Stimulated activated naive CD8-positive, alpha-beta T cell treated with anti-CD3 and anti-CD28 coated beads, Interleukin-15, Interleukin-2, amounts not matched to agents 100 ng/mL and 50 ng/mL, for 24 hours (primary cell): Measurements from ENCODE around the gene PROM1.
A peak's percentile ranks its signal among the peaks of the same experiment; 100 is the strongest.

Source experiments
- H3K27ac Mint-ChIP-seq: one replicate; pipeline ENCODE4 v1.8.0; 2021; ENCODE audit warnings: mild to moderate bottlenecking, mixed read lengths
- H3K27me3 Mint-ChIP-seq: one replicate; pipeline ENCODE4 v1.8.0; 2021; ENCODE audit warnings: mixed read lengths
- H3K36me3 Mint-ChIP-seq: one replicate; pipeline ENCODE4 v1.8.0; 2021; ENCODE audit warnings: low read depth, mixed read lengths
- H3K4me1 Mint-ChIP-seq: one replicate; pipeline ENCODE4 v1.8.0; 2021; ENCODE audit warnings: low read depth, mixed read lengths
- H3K4me3 Mint-ChIP-seq: one replicate; pipeline ENCODE4 v1.8.0; 2021; ENCODE audit warnings: mild to moderate bottlenecking, mixed read lengths
- H3K9me3 Mint-ChIP-seq: one replicate; pipeline ENCODE4 v1.8.0; 2021; ENCODE audit warnings: mixed read lengths

The PROM1 gene

DNA sequence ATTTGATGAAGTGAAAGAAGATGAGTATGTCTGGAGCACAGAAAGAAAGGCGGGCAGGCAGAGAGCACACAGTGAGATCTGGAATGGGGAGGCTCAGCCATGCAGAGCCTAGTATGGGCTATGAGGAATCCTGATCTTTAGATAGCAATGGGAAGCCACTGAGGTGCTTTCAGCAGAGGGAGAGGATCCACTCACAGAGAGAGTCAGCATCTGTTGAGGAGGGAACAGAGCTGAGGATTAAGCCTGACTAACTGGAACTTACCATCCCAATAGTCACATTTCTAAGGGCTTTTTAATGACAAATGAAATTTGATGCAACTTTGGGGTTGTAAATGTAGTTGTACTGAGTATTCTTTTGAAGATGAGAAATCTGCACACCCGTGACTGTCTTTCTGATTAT, 100.2 kb downstream of the PROM1 start:
- H3K4me1 Mint-ChIP-seq: no peaks in the 10 kb centered on the region
- H3K4me3 Mint-ChIP-seq: no peak overlapping the region
- no peaks in the 10 kb centered on the region for H3K36me3 Mint-ChIP-seq
- no peak overlapping the region for H3K27ac Mint-ChIP-seq
- no peaks in the 10 kb centered on the region for H3K9me3 Mint-ChIP-seq
- peaks cover 6% of the 10 kb centered on the region for H3K27me3 Mint-ChIP-seq

DNA sequence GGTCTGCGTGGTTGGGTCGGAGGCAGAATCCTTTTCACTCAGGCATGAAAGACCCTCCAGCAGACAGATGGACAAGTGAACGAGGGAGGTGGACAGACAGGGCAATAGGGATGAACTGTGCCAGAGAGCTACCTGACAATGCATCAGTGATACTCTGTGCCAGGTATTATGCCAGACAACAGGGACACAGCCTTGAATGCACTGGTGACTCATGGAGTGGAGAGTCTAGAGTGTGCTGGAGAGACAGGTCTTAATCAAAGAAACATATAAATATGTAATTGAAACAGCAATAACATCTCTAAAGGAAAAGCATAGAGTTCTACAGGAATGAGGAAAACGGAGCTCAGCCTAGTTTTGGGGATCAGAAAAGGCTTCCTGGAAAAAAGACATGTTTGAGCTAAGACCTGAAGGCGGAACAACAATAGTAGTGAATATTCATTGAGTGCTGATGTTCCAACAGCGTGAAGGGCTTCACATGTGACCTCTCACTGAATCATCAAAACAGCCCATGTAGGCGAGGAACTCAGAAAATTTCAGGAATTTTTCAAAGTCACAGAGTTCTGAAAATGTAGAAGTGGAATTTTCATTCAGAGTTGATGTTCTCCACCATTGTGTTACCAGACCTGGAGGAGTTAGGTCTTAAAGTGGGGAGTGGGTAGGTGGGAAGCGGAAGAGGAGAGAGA, 100.8 kb downstream of the PROM1 start:
- no peak overlapping the region for H3K4me3 Mint-ChIP-seq
- H3K27ac Mint-ChIP-seq: no peak overlapping the region
- H3K9me3 Mint-ChIP-seq: no peaks in the 10 kb centered on the region
- no peaks in the 10 kb centered on the region for H3K36me3 Mint-ChIP-seq
- H3K27me3 Mint-ChIP-seq: peaks cover 6% of the 10 kb centered on the region
- H3K4me1 Mint-ChIP-seq: no peaks in the 10 kb centered on the region

DNA sequence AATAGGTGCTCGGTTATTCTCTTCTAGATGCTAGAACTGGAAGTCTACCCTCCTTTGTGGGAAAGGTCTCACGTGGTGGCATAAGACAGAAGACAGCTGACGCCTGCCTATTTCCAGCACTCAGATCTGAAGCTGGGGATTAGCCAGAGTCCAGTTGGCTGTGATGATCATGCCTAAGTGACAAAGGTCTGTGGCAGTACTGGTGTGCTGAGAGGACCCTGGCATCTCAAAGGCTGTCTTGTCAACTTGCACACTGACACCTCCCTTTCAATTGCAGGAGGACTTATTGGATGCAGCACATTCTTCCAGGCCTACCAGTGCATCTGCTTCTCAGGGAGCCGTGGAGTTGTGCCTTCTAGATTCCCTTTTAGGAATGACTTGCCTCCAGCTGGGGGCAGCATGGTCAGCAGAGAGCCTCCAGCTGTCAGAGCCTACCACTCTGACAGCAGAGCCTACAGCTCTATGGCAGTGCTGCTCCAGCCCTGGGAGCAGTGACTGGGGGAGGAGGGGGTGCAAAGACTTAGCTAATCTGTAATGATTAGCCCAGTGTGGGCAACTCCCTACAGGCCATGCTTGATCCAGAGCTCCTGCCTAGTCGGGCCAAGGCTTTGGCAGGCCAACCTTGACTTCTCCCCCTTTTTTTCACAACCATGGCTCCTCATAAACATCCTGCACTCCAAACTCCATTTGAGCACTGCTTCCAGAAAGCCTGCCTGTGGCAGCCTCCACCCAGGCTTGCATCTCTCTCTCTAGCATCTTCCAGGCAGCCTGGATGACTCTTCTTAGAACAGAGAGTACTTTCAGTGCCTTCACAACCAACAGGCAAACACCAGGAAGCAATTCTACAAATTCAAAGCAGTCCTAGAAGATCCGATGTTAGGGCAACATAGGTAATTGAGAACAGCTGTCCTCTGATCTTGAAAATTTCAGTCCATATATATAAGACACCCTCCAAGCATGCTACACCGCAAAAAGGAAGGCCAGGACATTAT, 107.1 kb downstream of the PROM1 start:
- Mint-ChIP-seq H3K4me3 (no peak overlapping the region), H3K27me3 (peaks cover 6% of the 10 kb centered on the region), H3K4me1 (no peaks in the 10 kb centered on the region), H3K36me3 (no peaks in the 10 kb centered on the region), H3K27ac (no peak overlapping the region), H3K9me3 (no peaks in the 10 kb centered on the region)

DNA sequence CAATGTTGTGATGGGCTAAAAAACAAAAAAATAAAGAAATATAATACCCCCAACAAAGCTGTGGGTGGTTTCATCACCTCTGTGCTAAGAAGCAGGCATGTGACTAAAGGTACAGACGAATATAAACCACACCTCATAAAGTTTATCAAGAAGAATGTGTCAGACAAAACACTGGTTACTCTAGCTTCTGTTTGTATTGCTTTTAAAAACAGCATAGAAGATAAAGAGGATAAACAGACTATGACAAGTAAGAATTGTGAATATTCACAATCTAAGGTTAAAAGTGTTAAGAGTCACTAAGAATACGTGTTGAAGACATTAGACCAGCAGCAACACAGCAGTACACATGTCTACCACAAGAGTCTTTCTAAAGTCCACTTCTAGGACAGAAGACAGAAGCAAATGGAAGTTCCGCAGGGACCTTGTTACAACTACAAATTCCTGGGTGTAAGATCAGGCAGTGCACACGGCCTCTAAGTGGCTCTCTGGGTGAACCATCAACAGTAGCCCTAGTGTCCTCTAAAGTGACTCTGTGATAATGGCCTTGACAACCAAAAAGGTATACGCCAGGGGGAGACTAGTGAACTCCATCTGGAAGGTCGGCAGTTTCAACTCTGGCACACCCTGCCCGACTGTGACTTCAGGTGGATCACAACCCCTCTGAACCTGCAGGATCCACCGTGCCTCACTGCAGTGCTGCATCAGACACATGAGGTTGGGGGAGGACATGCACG, 112.6 kb downstream of the PROM1 start:
- Mint-ChIP-seq H3K4me3 (no peak overlapping the region), H3K36me3 (no peaks in the 10 kb centered on the region), H3K9me3 (peaks cover 2% of the 10 kb centered on the region), H3K27me3 (no peaks in the 10 kb centered on the region), H3K4me1 (no peaks in the 10 kb centered on the region), H3K27ac (no peak overlapping the region)

DNA sequence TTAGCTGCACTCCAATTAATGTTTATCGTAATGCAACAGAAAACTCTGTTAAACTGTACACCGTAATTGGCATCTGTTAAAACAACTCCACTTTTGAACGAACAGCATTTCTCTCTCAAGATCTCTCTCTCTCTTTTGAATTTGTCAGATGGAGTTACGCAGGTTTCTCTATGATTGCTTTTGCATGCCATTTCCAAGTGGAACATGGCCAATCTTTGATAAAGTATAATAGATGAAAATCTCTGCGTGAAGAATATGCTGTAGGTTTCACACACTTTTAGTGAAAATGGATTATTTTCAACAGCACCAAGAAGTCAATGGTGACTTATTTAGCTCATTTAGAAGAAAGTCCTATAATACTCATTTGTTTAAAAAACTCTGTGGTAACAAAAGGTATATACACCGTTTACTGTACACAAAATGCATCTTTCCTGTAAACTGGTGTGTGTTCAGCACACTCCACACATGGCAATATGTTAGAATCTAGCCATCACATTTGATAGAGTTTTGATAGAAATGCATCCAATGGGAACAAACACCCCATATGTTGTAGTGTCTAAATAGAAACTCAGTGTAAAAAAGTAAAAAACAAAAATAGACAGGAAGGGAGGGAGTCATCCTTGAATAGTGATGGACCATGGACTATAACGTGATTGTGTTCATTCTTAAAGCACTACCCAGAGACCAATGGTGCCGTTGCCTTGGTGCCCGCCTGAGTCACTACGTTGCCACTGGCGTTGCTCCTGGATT, 115.1 kb downstream of the PROM1 start:
- Mint-ChIP-seq H3K9me3 (peaks cover 4% of the 10 kb centered on the region), H3K36me3 (no peaks in the 10 kb centered on the region), H3K27me3 (no peaks in the 10 kb centered on the region), H3K4me1 (peaks cover 7% of the 10 kb centered on the region), H3K27ac (no peak overlapping the region), H3K4me3 (no peak overlapping the region)

DNA sequence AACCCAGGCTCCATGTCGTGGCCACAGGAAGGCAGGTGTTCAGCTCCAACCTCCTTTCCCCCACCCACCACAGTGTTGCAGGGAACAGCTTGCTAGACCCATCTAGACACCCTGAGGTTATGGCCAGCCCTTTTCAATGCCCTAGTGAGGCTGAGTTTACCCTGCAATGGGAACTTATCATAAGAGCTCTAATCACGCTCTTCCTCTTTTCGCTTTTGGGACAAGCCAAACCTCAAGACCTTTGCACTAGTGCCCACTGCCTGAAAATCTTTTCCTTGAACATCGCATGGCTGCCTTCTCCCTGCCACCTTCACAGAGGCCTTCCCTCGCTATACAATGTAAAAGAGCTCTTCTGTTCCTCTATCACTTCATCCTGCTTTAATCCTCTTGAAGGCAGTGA, 118.5 kb downstream of the PROM1 start:
- Mint-ChIP-seq H3K36me3 (no peaks in the 10 kb centered on the region), H3K4me3 (no peak overlapping the region), H3K9me3 (peaks cover 4% of the 10 kb centered on the region), H3K27ac (no peak overlapping the region), H3K4me1 (peaks cover 36% of the 10 kb centered on the region), H3K27me3 (no peaks in the 10 kb centered on the region)

DNA sequence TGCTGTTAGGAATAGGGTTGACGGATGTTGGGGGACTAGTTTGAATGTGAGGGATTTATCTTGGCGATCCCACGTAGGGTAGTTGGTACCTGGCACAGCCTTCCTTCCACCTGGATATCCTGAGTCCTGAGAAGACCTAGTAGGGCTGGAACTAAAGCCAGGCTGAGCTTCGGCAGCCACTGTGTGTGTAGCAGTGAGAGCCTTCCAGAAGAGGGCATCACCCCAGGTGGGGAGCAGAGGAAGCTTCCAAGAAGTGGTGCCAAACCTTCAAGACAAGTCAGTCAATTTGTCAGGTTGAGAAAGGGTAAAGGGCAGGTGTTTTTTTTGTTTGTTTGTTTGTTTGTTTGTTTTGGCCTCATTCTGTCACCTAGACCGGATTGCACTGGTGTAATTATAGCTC, 119.7 kb downstream of the PROM1 start:
- Mint-ChIP-seq H3K27ac (peak overlapping the region; percentile 46), H3K4me3 (no peak overlapping the region), H3K36me3 (no peaks in the 10 kb centered on the region), H3K27me3 (no peaks in the 10 kb centered on the region), H3K9me3 (peaks cover 4% of the 10 kb centered on the region), H3K4me1 (peaks cover 36% of the 10 kb centered on the region)

DNA sequence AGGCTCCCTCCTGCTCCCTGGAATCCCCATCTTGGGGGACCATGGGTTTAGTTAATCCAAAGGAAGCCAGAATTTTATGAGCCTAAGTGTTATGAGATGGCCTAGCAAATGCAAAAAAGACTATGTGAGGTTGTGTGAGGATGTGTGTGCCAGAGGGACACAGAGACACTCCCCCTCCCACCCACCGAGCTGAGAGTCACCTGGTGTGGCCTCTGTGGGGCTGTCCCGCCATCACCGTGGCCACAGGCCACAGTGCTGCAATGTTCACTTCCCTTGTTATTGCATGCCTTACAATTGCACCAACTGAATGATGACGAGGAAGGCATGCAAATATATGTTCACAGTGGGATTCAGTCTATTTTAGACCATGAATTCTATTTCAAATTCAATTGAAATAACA, 120.2 kb downstream of the PROM1 start:
- Mint-ChIP-seq H3K4me1 (peaks cover 41% of the 10 kb centered on the region), H3K4me3 (peak overlapping the region; percentile 71), H3K27ac (peak overlapping the region; percentile 91), H3K27me3 (no peaks in the 10 kb centered on the region), H3K9me3 (peaks cover 4% of the 10 kb centered on the region), H3K36me3 (no peaks in the 10 kb centered on the region)

DNA sequence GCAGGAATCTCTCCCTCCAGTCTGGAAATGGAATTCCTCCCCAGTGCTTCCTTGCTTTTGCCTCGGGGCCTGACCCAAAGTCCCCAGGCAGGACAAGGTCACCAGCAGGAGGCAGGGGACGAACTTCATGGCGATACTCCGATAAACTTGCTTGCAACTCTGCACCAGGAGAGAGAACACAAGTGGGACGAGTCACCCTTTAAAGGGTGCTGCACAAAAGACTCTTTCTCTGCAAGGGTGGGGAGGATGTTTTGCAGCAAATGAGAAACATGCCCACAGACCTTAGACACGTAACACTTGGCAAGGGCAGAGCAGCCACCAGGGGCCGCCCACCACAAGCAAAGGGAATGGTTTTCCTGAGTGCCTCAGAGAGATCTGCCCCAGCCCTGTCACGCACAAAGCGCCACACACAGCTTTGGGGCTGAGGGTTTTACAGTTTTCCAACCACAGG, 120.8 kb downstream of the PROM1 start, which contains the start of gene FGFBP2:
Gene FGFBP2, minus strand, starts transcription at position 175 of the 451 bp plus-strand sequence. Its CDS starts 46 bp downstream, at position 129.
- Mint-ChIP-seq H3K27ac (peak within 1 kb of the TSS; percentile 91), H3K9me3 (peaks cover 4% of the 10 kb centered on the region), H3K27me3 (no peaks in the 10 kb centered on the region), H3K36me3 (no peaks in the 10 kb centered on the region), H3K4me3 (peak within 1 kb of the TSS; percentile 71), H3K4me1 (peaks cover 45% of the 10 kb centered on the region)

DNA sequence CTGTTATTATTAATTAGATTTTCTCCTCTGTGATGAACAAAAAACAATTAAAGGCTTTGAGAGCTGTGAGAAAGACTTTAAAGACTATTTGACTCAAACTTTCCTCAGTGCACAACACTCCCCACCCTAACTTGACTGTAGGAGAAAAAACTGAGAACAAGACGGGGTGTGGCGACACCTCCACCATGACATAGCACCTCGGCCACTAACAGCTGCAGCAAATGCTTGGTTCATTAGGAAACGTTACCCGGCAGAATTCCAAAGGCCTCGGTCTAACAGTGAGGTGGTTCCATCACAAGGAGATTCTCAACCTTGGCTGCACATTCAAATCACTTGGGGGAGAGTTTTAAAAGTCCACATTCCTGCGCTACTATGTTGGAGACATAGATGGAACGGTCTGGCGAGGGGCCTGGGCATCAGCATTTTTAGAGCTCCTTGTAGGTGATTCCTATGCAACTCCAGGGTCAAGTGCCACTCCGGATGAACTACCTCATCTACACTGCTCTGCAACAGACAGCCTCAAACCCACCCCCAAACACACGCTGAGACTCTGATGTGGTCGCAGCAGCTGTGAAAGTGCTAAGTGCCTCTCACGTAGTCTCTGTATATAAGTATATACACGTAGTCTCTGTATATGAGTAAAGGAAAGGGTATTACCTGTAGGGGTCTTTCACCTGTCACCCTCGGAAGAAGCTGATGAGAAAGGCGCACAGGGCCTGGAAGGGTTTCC, 121.9 kb downstream of the PROM1 start:
- Mint-ChIP-seq H3K36me3 (no peaks in the 10 kb centered on the region), H3K9me3 (peaks cover 4% of the 10 kb centered on the region), H3K27ac (peak overlapping the region; percentile 81), H3K4me3 (peak overlapping the region; percentile 71), H3K27me3 (no peaks in the 10 kb centered on the region), H3K4me1 (peaks cover 45% of the 10 kb centered on the region)

DNA sequence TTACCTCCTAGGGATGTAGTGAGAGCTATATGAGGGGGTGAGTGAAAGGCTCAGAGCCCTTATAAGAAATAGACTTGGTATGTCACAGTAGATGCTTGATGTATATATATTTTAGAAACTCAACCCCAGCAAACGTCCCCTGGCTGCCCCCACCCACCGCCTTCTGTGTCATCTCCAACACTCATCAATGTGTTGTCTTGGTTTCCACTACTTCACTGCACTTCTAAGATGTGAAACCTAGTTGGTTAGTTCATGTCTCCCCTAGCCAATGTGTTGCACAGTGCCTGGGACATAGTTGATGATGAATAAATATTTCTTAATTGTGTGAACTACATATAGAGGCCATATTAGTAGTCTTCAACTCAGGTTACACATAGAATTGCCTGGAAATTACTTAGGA, 125.3 kb downstream of the PROM1 start:
- no peak overlapping the region for H3K27ac Mint-ChIP-seq
- no peaks in the 10 kb centered on the region for H3K36me3 Mint-ChIP-seq
- H3K4me1 Mint-ChIP-seq: peaks cover 39% of the 10 kb centered on the region
- no peak overlapping the region for H3K4me3 Mint-ChIP-seq
- H3K9me3 Mint-ChIP-seq: no peaks in the 10 kb centered on the region
- H3K27me3 Mint-ChIP-seq: no peaks in the 10 kb centered on the region

DNA sequence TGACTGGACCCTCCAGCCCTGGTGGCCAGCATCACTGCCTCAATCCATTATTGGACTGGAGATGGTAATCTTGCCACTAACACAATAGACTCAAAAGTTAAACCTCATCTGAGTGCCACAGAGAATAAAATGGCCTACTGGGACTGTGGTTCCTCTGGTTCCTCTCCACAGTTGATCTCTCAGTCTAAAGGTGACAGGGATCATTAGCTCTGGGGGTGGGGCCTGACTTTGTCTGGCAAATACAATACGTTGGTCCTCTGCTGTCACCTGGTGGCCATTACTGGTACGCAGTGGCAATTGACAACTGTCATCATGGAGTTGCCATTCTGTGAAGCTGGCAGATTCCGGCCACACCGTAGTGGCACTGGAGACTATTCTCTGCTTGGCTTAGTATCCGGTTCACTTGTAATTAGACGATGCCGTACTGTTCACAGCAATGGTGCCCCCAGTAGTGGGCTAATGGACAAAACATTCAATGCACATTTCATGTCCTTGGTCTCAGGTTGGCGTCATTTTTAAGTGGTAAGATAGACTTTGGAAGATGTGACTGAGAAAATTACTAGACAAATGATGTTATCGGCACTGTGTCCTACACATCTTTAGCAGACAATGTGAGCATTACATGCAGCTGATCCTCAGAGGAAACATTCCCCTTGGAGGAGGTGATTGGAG, 127.5 kb downstream of the PROM1 start:
- Mint-ChIP-seq H3K4me3 (no peak overlapping the region), H3K4me1 (peaks cover 17% of the 10 kb centered on the region), H3K27me3 (no peaks in the 10 kb centered on the region), H3K27ac (no peak overlapping the region), H3K36me3 (no peaks in the 10 kb centered on the region), H3K9me3 (no peaks in the 10 kb centered on the region)

DNA sequence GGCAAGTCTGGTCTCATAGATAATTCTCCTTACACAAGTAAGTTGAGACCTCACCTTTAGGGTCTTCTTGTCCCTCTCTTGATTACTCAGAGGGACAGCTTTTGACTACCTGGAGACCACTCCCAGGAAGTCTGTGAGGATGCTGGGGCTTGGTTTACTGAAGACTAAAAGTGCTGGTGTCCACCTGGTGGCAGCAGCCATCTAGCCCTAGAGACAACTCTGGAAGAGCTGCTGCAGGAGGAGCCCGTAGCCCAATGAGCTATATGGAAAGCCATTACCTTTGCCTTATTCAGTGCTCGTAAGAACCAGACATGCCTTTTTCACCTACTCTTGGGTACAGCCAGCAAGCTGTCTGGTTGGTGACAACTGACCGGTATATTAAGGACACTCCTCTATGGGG, 128.2 kb downstream of the PROM1 start:
- no peak overlapping the region for H3K4me3 Mint-ChIP-seq
- H3K9me3 Mint-ChIP-seq: no peaks in the 10 kb centered on the region
- no peaks in the 10 kb centered on the region for H3K36me3 Mint-ChIP-seq
- no peaks in the 10 kb centered on the region for H3K27me3 Mint-ChIP-seq
- H3K27ac Mint-ChIP-seq: no peak overlapping the region
- peaks cover 12% of the 10 kb centered on the region for H3K4me1 Mint-ChIP-seq
